Measurements from ENCODE around the gene SIAH1. TPM values are rescaled to one million over a fixed set of nuclear protein-coding genes. Genes with fewer than 3 reads are reported as not detected.

Gene SIAH1
- total and polyA plus RNA-seq, 9 of the 15 experiments (the other 6 are each of a cell fraction or from before 2014, with no cell fraction given) = 4.1 to 14.3 (median 12.5) TPM

- TF ChIP-seq ZNF561 (CRISPR knock-in tag; conservative IDR thresholded peaks at IDR 0.05) (no peak), ZNF408 (CRISPR knock-in tag; IDR thresholded peaks at IDR 0.05; ENCODE audit: low read depth) (no peak), NONO (IDR thresholded peaks at IDR 0.05; ENCODE audit: low read depth in 2 of 2, low read length in 1 of 2) (peak in 1 of 2 experiments; percentile 61; a peak in 1 of 4 replicates), SETDB1 (IDR thresholded peaks at IDR 0.05; ENCODE audit: low read length) (no peak), SMAD1 (IDR thresholded peaks at IDR 0.05; ENCODE audit: low read depth, low read length, partially characterized antibody) (no peak), U2AF2 (optimal IDR thresholded peaks at IDR 0.05; ENCODE audit: low read depth, low read length) (no peak), NCOA4 (IDR thresholded peaks at IDR 0.05; ENCODE audit: partially characterized antibody) (no peak), SP1 (CRISPR knock-in tag; IDR thresholded peaks at IDR 0.05) (peak; percentile 66; the same call in 1 of the 2 replicates), SNIP1 (IDR thresholded peaks at IDR 0.05; ENCODE audit: low read depth) (no peak), ZMIZ1 (IDR thresholded peaks at IDR 0.05; ENCODE audit: low read depth in 2 of 2, low read length in 2 of 2) (no peak), ZNF165 (CRISPR knock-in tag; IDR thresholded peaks at IDR 0.05; ENCODE audit: borderline replicate concordance) (no peak), STAT5A (IDR thresholded peaks at IDR 0.05; ENCODE audit: borderline replicate concordance, low read length) (no peak), ZNF696 (CRISPR knock-in tag; conservative IDR thresholded peaks at IDR 0.05) (no peak), ZNF280A (IDR thresholded peaks at IDR 0.05; ENCODE audit: low read depth, partially characterized antibody) (no peak), GABPB2 (CRISPR knock-in tag; conservative IDR thresholded peaks at IDR 0.05) (no peak), SAFB (IDR thresholded peaks at IDR 0.05; ENCODE audit: borderline replicate concordance, low read depth, low read length) (no peak), MAFK (IDR thresholded peaks at IDR 0.05; ENCODE audit: low read length) (0 out of 2 replicates have a peak, but pooled peaks have one; percentile 7), SIRT6 (IDR thresholded peaks at IDR 0.05; ENCODE audit: low read depth, low read length) (no peak), TFAP4 (CRISPR knock-in tag; IDR thresholded peaks at IDR 0.05; ENCODE audit: borderline replicate concordance) (peak; percentile 57; the same call in 1 of the 2 replicates), MED1 (CRISPR knock-in tag; IDR thresholded peaks at IDR 0.05; ENCODE audit: borderline replicate concordance) (no peak), MLX (CRISPR knock-in tag; conservative IDR thresholded peaks at IDR 0.05) (no peak), JUNB (CRISPR knock-in tag; conservative IDR thresholded peaks at IDR 0.05) (no peak), ZNF282 (CRISPR knock-in tag; IDR thresholded peaks at IDR 0.05) (no peak)
These were observed 19.5 kb downstream of the SIAH1 start (continued) for GRCh38 chr16:48365601-48366164.

Data from K562 (cell line).